Neural crest cell (in vitro differentiated cells): Measurements from ENCODE around the gene SLC25A48. TPM values are rescaled to one million over a fixed set of nuclear protein-coding genes. Genes with fewer than 3 reads are reported as not detected.
A peak's percentile ranks its signal among the peaks of the same experiment; 100 is the strongest.
"Not testable (repeated sequence)": the region's sequence is repeated elsewhere in the genome, so short reads cannot be mapped to it uniquely, and the experiment has no call there.

Experiments
- DNase-seq: peaks from one replicate; pipeline ENCODE4 v3.0.0; 2021; ENCODE audit warnings: low read depth, mixed read lengths, low spot score
- H3K27ac Mint-ChIP-seq: one replicate; pipeline ENCODE4 v1.8.0; 2021; ENCODE audit warnings: mild to moderate bottlenecking, mixed read lengths; ENCODE audit not compliant: unreplicated experiment
- H3K27me3 Mint-ChIP-seq: 2 replicates; pipeline ENCODE4 v1.8.0; 2021; ENCODE audit warnings: low read depth, mild to moderate bottlenecking, mixed read lengths
- H3K36me3 Mint-ChIP-seq: 2 replicates; pipeline ENCODE4 v1.8.0; 2021; ENCODE audit warnings: low read depth, mild to moderate bottlenecking, mixed read lengths
- H3K4me1 Mint-ChIP-seq: 2 replicates; pipeline ENCODE4 v1.8.0; 2021; ENCODE audit warnings: mixed read lengths
- H3K4me3 Mint-ChIP-seq: one replicate; pipeline ENCODE4 v1.8.0; 2021; ENCODE audit warnings: mild to moderate bottlenecking, mixed read lengths
- H3K9me3 Mint-ChIP-seq: 2 replicates; pipeline ENCODE4 v1.8.0; 2021; ENCODE audit warnings: mixed read lengths
- CTCF ChIP-seq: fragments of 200-600 bp; sonication (generic); conservative IDR thresholded peaks from 2 replicates; pipeline ENCODE4 v1.5.0; 2021; ENCODE audit warnings: antibody characterized with exemption, mild to moderate bottlenecking
- total RNA-seq: library from RNA; stranded (reverse); gene quantifications from 2 replicates; pipeline ENCODE4 v1.2.1, GENCODE V29; 2021

Gene SLC25A48
- total RNA-seq, 1 donor from 2014 or later = not detected

- Mint-ChIP-seq H3K27me3 (peaks cover 92% of the 10 kb centered on the region), H3K36me3 (peaks cover 5% of the 10 kb centered on the region), H3K27ac (no peak overlapping the region), H3K9me3 (peaks cover 7% of the 10 kb centered on the region), H3K4me3 (peak overlapping the region; percentile 79), H3K4me1 (peaks cover 7% of the 10 kb centered on the region)
- TF ChIP-seq CTCF = no peak
- no peak for DNase-seq
Measured at GRCh38 chr5:135833961-135834638, 363 bp upstream of the SLC25A48 start.

GRCh38 chr5:135835766-135836165 lies 1.3 kb downstream of the SLC25A48 start:
- Mint-ChIP-seq H3K4me3 (no peak overlapping the region), H3K27me3 (peaks cover 94% of the 10 kb centered on the region), H3K36me3 (peaks cover 5% of the 10 kb centered on the region), H3K9me3 (peaks cover 7% of the 10 kb centered on the region), H3K27ac (no peak overlapping the region), H3K4me1 (peaks cover 7% of the 10 kb centered on the region)
- DNase-seq = no peak
- no peak for TF ChIP-seq CTCF

- not testable (repeated sequence) for DNase-seq, H3K36me3 Mint-ChIP-seq, H3K27ac Mint-ChIP-seq, H3K9me3 Mint-ChIP-seq, H3K4me3 Mint-ChIP-seq
- H3K27me3 Mint-ChIP-seq = peaks cover 83% of the 10 kb centered on the region
- peaks cover 11% of the 10 kb centered on the region for H3K4me1 Mint-ChIP-seq
Measured at GRCh38 chr5:135838395-135838794, 3.9 kb downstream of the SLC25A48 start.

GRCh38 chr5:135839566-135839965 lies 5.1 kb downstream of the SLC25A48 start:
- peaks cover 7% of the 10 kb centered on the region for H3K9me3 Mint-ChIP-seq
- H3K4me1 Mint-ChIP-seq = peaks cover 12% of the 10 kb centered on the region
- H3K4me3 Mint-ChIP-seq = no peak overlapping the region
- DNase-seq = no peak
- no peak for TF ChIP-seq CTCF
- H3K27me3 Mint-ChIP-seq = peaks cover 73% of the 10 kb centered on the region
- no peak overlapping the region for H3K27ac Mint-ChIP-seq
- peaks cover 5% of the 10 kb centered on the region for H3K36me3 Mint-ChIP-seq

GRCh38 chr5:135840959-135841358 lies 6.5 kb downstream of the SLC25A48 start:
- H3K27me3 Mint-ChIP-seq = peaks cover 59% of the 10 kb centered on the region
- H3K4me3 Mint-ChIP-seq = no peak overlapping the region
- DNase-seq = no peak
- H3K36me3 Mint-ChIP-seq = peaks cover 5% of the 10 kb centered on the region
- H3K9me3 Mint-ChIP-seq = peaks cover 7% of the 10 kb centered on the region
- peaks cover 8% of the 10 kb centered on the region for H3K4me1 Mint-ChIP-seq
- no peak overlapping the region for H3K27ac Mint-ChIP-seq
- TF ChIP-seq CTCF = no peak

GRCh38 chr5:135842737-135843136 lies 8.3 kb downstream of the SLC25A48 start:
- H3K27me3 Mint-ChIP-seq = peaks cover 42% of the 10 kb centered on the region
- peaks cover 4% of the 10 kb centered on the region for H3K36me3 Mint-ChIP-seq
- peaks cover 7% of the 10 kb centered on the region for H3K9me3 Mint-ChIP-seq
- no peak overlapping the region for H3K27ac Mint-ChIP-seq
- no peak for TF ChIP-seq CTCF
- H3K4me3 Mint-ChIP-seq = no peak overlapping the region
- DNase-seq = no peak
- H3K4me1 Mint-ChIP-seq = peaks cover 8% of the 10 kb centered on the region
